Stomach smooth muscle (tissue), 2 donors: ENCODE data around the gene EMD.
"Not testable (repeated sequence)": the region's sequence is repeated elsewhere in the genome, so short reads cannot be mapped to it uniquely, and the experiment has no call there.

Source experiments
- H3K27ac ChIP-seq: one replicate; pipeline ENCODE4 v1.7.0; 2013; ENCODE audit warnings: mild to moderate bottlenecking, low read length, inconsistent platforms
- H3K27me3 ChIP-seq, 2 donors: one replicate each; pipeline ENCODE4 v1.7.0; 2013; ENCODE audit warnings: low read length in 2 of 2; ENCODE audit not compliant: insufficient read depth in 2 of 2, control insufficient read depth in 1 of 2
- H3K36me3 ChIP-seq, 2 donors: one replicate each; pipeline ENCODE4 v1.7.0; 2013; ENCODE audit warnings: low read length in 2 of 2; ENCODE audit not compliant: control insufficient read depth in 2 of 2, insufficient read depth in 2 of 2
- H3K4me1 ChIP-seq: one replicate; pipeline ENCODE4 v1.7.0; 2013; ENCODE audit warnings: low read length; ENCODE audit not compliant: control insufficient read depth, insufficient read depth
- H3K4me3 ChIP-seq, 2 donors: one replicate each; pipeline ENCODE4 v1.7.0; 2013; ENCODE audit warnings: low read length in 2 of 2
- H3K9ac ChIP-seq, 2 donors: one replicate each; pipeline ENCODE4 v1.7.0; 2013; ENCODE audit warnings: low read length in 2 of 2, mild to moderate bottlenecking in 1 of 2
- H3K9me3 ChIP-seq, 2 donors: one replicate each; pipeline ENCODE4 v1.7.0; 2013; ENCODE audit warnings: low read length in 2 of 2; ENCODE audit not compliant: control insufficient read depth in 2 of 2
- donor health status: healthy.
- donor health status: Pancreatic carcinoma.

Gene EMD

GRCh38 chrX:154382483-154383069 is 3.5 kb downstream of the EMD start:
- no peaks in the 10 kb centered on the region for H3K36me3 ChIP-seq
- H3K4me1 ChIP-seq = peaks cover 37% of the 10 kb centered on the region
- peaks cover 0 to 8% of the 10 kb centered on the region in 2 donors for H3K27me3 ChIP-seq
- no peaks in the 10 kb centered on the region for H3K9me3 ChIP-seq
- H3K27ac ChIP-seq = no peak overlapping the region
- no peak overlapping the region for H3K4me3 ChIP-seq
- H3K9ac ChIP-seq = no peak overlapping the region

- H3K9ac ChIP-seq = no peak overlapping the region
- no peaks in the 10 kb centered on the region for H3K9me3 ChIP-seq
- H3K27me3 ChIP-seq = peaks cover 0 to 8% of the 10 kb centered on the region in 2 donors
- no peak overlapping the region for H3K4me3 ChIP-seq
- peaks cover 29% of the 10 kb centered on the region for H3K4me1 ChIP-seq
- peak overlapping the region; percentile 31 for H3K27ac ChIP-seq
- no peaks in the 10 kb centered on the region for H3K36me3 ChIP-seq
Observed at GRCh38 chrX:154383359-154384283, 4.5 kb downstream of the EMD start.

GRCh38 chrX:154384284-154384892 is 5.3 kb downstream of the EMD start:
- peak overlapping the region; percentile 11 for H3K27ac ChIP-seq
- no peaks in the 10 kb centered on the region for H3K9me3 ChIP-seq
- no peak overlapping the region for H3K9ac ChIP-seq

GRCh38 chrX:154388094-154388493 is 9.0 kb downstream of the EMD start:
- not testable (repeated sequence) for H3K4me3 ChIP-seq, H3K36me3 ChIP-seq, H3K9ac ChIP-seq, H3K9me3 ChIP-seq, H3K27me3 ChIP-seq, H3K27ac ChIP-seq
- H3K4me1 ChIP-seq = peaks cover 12% of the 10 kb centered on the region

More at GRCh38 chrX:154384284-154384892, 5.3 kb downstream of the EMD start:
- peaks cover 29% of the 10 kb centered on the region for H3K4me1 ChIP-seq
- no peaks in the 10 kb centered on the region for H3K36me3 ChIP-seq
- no peak overlapping the region for H3K4me3 ChIP-seq
- H3K27me3 ChIP-seq = peaks cover 0 to 8% of the 10 kb centered on the region in 2 donors

GRCh38 chrX:154388649-154389048 is 9.6 kb downstream of the EMD start:
- H3K4me3 ChIP-seq, H3K27me3 ChIP-seq, H3K27ac ChIP-seq, H3K9me3 ChIP-seq, H3K9ac ChIP-seq, H3K36me3 ChIP-seq, H3K4me1 ChIP-seq: not testable (repeated sequence)

- H3K4me3 ChIP-seq, H3K9ac ChIP-seq, H3K27ac ChIP-seq: not testable (repeated sequence)
Observed at GRCh38 chrX:154389812-154390747, 11.0 kb downstream of the EMD start.

GRCh38 chrX:154396363-154396762 is 17.3 kb downstream of the EMD start:
- not testable (repeated sequence) for H3K4me3 ChIP-seq, H3K9ac ChIP-seq, H3K27me3 ChIP-seq, H3K9me3 ChIP-seq, H3K27ac ChIP-seq
- peaks cover 16% of the 10 kb centered on the region for H3K4me1 ChIP-seq
- H3K36me3 ChIP-seq = peaks cover 11 to 12% of the 10 kb centered on the region in 2 donors

More at GRCh38 chrX:154389812-154390747, 11.0 kb downstream of the EMD start:
- not testable (repeated sequence) for H3K9me3 ChIP-seq, H3K36me3 ChIP-seq, H3K4me1 ChIP-seq, H3K27me3 ChIP-seq

- no peaks in the 10 kb centered on the region for H3K9me3 ChIP-seq
- peaks cover 16% of the 10 kb centered on the region for H3K4me1 ChIP-seq
- H3K27me3 ChIP-seq = no peaks in the 10 kb centered on the region
- H3K4me3 ChIP-seq = peak overlapping the region; percentile 69 to 89
- H3K36me3 ChIP-seq = peaks cover 11 to 12% of the 10 kb centered on the region in 2 donors
- peak overlapping the region; percentile 83 to 92 for H3K9ac ChIP-seq
- H3K27ac ChIP-seq = peak overlapping the region; percentile 96
Observed at GRCh38 chrX:154396973-154397887, 18.1 kb downstream of the EMD start.

GRCh38 chrX:154397888-154398667 is 19.0 kb downstream of the EMD start, which contains the start of gene RPL10:
Gene RPL10, plus strand, starts transcription at chrX:154398377. Its CDS starts 143 bp downstream, at chrX:154398520.
- peak within 1 kb of the TSS; percentile 89 to 93 for H3K4me3 ChIP-seq
- no peaks in the 10 kb centered on the region for H3K9me3 ChIP-seq
- peaks cover 16% of the 10 kb centered on the region for H3K4me1 ChIP-seq

More at GRCh38 chrX:154397888-154398667, 19.0 kb downstream of the EMD start, which contains the start of gene RPL10:
- Histone ChIP-seq H3K27me3 (no peaks in the 10 kb centered on the region), H3K27ac (peak within 1 kb of the TSS; percentile 96), H3K9ac (peak within 1 kb of the TSS; percentile 95 to 97), H3K36me3 (peaks cover 11 to 12% of the 10 kb centered on the region in 2 donors)
